ENCODE measurements around the gene SEC63.
"Not testable (repeated sequence)": the region's sequence is repeated elsewhere in the genome, so short reads cannot be mapped to it uniquely, and the experiment has no call there.

DNA sequence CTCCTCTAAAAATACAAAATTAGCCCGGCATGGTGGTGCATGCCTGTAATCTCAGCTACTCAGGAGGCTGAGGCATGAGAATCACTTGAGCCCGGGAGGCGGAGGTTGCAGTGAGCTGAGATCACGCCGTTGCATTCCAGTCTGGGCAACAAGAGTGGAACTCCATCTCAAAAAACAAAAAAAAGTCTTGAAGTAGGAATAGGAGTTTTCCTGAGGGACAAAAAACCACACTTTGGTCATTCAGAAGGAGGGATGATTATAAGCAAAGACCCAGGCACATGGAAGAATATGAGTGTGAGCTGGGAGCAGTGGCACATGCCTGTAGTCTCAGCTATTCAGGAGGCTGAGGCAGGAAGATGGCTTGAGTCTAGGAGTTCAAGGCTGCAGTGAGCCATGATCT is 42.3 kb upstream of the SEC63 start:
- TF ChIP-seq, protein P1, sequence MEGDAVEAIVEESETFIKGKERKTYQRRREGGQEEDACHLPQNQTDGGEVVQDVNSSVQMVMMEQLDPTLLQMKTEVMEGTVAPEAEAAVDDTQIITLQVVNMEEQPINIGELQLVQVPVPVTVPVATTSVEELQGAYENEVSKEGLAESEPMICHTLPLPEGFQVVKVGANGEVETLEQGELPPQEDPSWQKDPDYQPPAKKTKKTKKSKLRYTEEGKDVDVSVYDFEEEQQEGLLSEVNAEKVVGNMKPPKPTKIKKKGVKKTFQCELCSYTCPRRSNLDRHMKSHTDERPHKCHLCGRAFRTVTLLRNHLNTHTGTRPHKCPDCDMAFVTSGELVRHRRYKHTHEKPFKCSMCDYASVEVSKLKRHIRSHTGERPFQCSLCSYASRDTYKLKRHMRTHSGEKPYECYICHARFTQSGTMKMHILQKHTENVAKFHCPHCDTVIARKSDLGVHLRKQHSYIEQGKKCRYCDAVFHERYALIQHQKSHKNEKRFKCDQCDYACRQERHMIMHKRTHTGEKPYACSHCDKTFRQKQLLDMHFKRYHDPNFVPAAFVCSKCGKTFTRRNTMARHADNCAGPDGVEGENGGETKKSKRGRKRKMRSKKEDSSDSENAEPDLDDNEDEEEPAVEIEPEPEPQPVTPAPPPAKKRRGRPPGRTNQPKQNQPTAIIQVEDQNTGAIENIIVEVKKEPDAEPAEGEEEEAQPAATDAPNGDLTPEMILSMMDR (IDR thresholded peaks at IDR 0.05 in 8 of 11, conservative IDR thresholded peaks at IDR 0.05 in 3 of 11): not testable (repeated sequence)
- TF ChIP-seq POLR2A (IDR thresholded peaks at IDR 0.05): not testable (repeated sequence)
